ENCODE results near the gene GAB1. TPM values are rescaled to one million over a fixed set of nuclear protein-coding genes. Genes with fewer than 3 reads are reported as not detected.

Gene GAB1
- total and polyA plus RNA-seq, 2 of the 8 experiments (the other 6 are each of a cell fraction or from before 2014, with no cell fraction given), result 6.8 to 21.3 TPM

DNA sequence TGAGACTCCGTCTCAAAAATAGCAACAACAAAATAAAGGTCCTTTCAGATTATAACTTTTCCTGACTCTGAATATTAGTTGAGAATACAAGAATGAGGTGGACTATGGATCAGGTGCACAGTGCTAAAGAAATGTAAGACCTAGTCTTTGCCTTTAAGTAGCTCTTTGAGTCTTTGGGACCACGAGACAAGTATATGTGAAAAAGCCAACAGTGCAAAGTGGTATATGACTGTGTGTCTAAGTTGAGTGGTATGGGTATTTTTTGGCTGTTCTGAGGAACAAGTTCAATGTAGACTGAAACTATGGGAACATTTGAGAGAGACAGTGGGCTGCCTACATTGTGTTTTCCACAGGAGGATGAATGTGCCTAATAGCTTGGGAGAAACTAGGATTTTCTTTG lies 2.8 kb downstream of the GAB1 start:
- 0 out of 2 replicates have a peak, but pooled peaks cover 4% of the 10 kb centered on the region for H3K79me1 ChIP-seq (ENCODE audit: low read depth, low read length)
- CTCF ChIA-PET (ENCODE audit: partially characterized antibody), result interaction anchor here (0.6 to 2.5 kb wide), 2 partner anchors 9 to 147 kb away, joined by 3 to 10 read pairs; no protein-coding TSS in a partner anchor
- H4K20me1 ChIP-seq (replicated peaks in 1 of 2; ENCODE audit: control insufficient read depth in 1 of 2, insufficient read depth in 2 of 2, low read length in 2 of 2), result peaks cover 1 to 4% of the 10 kb centered on the region in 2 experiments
- no peak overlapping the region for H2BK12ac ChIP-seq (ENCODE audit: low read depth, low read length)
- H2BK5ac ChIP-seq (ENCODE audit: low read depth, low read length), result no peak overlapping the region
- no peaks in the 10 kb centered on the region for H3K9me3 ChIP-seq (ENCODE audit: insufficient read depth in 2 of 2, low read depth in 1 of 2, low read length in 1 of 2)
- H4K91ac ChIP-seq (replicated peaks; ENCODE audit: insufficient read length, low read length), result no peak overlapping the region
- no peak overlapping the region for H4K8ac ChIP-seq (ENCODE audit: extremely low read depth, insufficient read depth, low read length)
- TF ChIP-seq CHD1 (IDR thresholded peaks at IDR 0.05; ENCODE audit: low read depth, low read length), result no peak
- TF ChIP-seq CTBP2 (IDR thresholded peaks at IDR 0.05; ENCODE audit: borderline replicate concordance, insufficient read depth, insufficient read length, low read length), result no peak
- TF ChIP-seq CBX8 (IDR thresholded peaks at IDR 0.05; ENCODE audit: borderline replicate concordance, low read depth, low read length), result no peak
- no peak for TF ChIP-seq JUN (IDR thresholded peaks at IDR 0.05; ENCODE audit: low read depth, low read length)
- TF ChIP-seq EGR1 (IDR thresholded peaks at IDR 0.05; ENCODE audit: borderline replicate concordance, low read depth, low read length), result no peak
- no peak for TF ChIP-seq TAF7 (optimal IDR thresholded peaks at IDR 0.05; ENCODE audit: borderline replicate concordance, low read depth, low read length)
- TF ChIP-seq FOSL1 (IDR thresholded peaks at IDR 0.05; ENCODE audit: insufficient read depth, low read depth, low read length), result no peak
- TF ChIP-seq BCL11A (IDR thresholded peaks at IDR 0.05; ENCODE audit: low read depth in 2 of 2, low read length in 2 of 2), result no peak
- TF ChIP-seq KDM4A (IDR thresholded peaks at IDR 0.05; ENCODE audit: low read depth, low read length, severe bottlenecking), result no peak
- no peak for TF ChIP-seq CEBPB (IDR thresholded peaks at IDR 0.05; ENCODE audit: low read depth, low read length)
- no peak overlapping the region for H2AFZ ChIP-seq (ENCODE audit: low read length)
- no peak overlapping the region for H2BK15ac ChIP-seq (ENCODE audit: low read length)
- no peak overlapping the region for H3K18ac ChIP-seq (ENCODE audit: extremely low read depth, low read length)
- H3K27ac ChIP-seq (ENCODE audit: low read depth, low read length), result no peak overlapping the region
- no peak overlapping the region for H4K5ac ChIP-seq (ENCODE audit: insufficient read length, low read depth, low read length)
- FAIRE-seq (no peak), DNase-seq (ENCODE audit: low read depth in 1 of 2, low spot score in 2 of 2) (no peak)
- H3K27me3 ChIP-seq (replicated peaks in 1 of 4; ENCODE audit: control insufficient read depth in 3 of 4, extremely low read depth in 1 of 4, insufficient read depth in 3 of 4, low read length in 3 of 4), result no peaks in the 10 kb centered on the region
- H3K14ac ChIP-seq (ENCODE audit: insufficient read length), result no peak overlapping the region
- H2BK20ac ChIP-seq (ENCODE audit: low read length), result no peak overlapping the region
- peaks cover 10% of the 10 kb centered on the region; the same call in 1 of the 2 replicates for H3K23me2 ChIP-seq (ENCODE audit: low read depth, low read length)
- POLR2A ChIA-PET (ENCODE audit: partially characterized antibody), result interaction anchor here (1.2 kb wide), 1 partner anchor 193 kb away, joined by 5 read pairs; no protein-coding TSS in a partner anchor
- 88% methylated on average over 2 of the region's 2 CpGs; no CpG with 5 or more reads in 1 of the 2 experiments for WGBS, 2 experiments (ENCODE audit: extremely low coverage in 1 of 2, insufficient coverage in 1 of 2, insufficient read length in 1 of 2, insufficient replicate concordance in 2 of 2, low coverage in 1 of 2, low lambda C conversion rate in 2 of 2, missing lambda C conversion rate in 1 of 2)
- no peak overlapping the region for H3K4ac ChIP-seq (replicated peaks; ENCODE audit: insufficient read length, low read depth, low read length)
- H3K56ac ChIP-seq (replicated peaks; ENCODE audit: insufficient read length, low read depth, low read length), result no peak overlapping the region
- peaks cover 0 to 4% (median 2%) of the 10 kb centered on the region in 4 experiments; a peak in 3 of 7 replicates for H3K4me1 ChIP-seq (replicated peaks in 1 of 4; ENCODE audit: control insufficient read depth in 3 of 4, insufficient read depth in 4 of 4, low read length in 3 of 4)
- H3K4me3 ChIP-seq (ENCODE audit: extremely low read depth in 1 of 4, insufficient read depth in 2 of 4, low read depth in 3 of 4, low read length in 4 of 4), result no peak overlapping the region
- H3K36me3 ChIP-seq (ENCODE audit: control insufficient read depth in 2 of 4, insufficient read depth in 4 of 4, low read length in 3 of 4), result no peaks in the 10 kb centered on the region
- no peak overlapping the region for H3K4me2 ChIP-seq (ENCODE audit: insufficient read depth in 1 of 2, low read depth in 2 of 2, low read length in 2 of 2)
- H2BK120ac ChIP-seq (replicated peaks; ENCODE audit: low read depth, low read length), result no peak overlapping the region
- no peak overlapping the region for H3K9ac ChIP-seq (replicated peaks in 1 of 4; ENCODE audit: extremely low read depth in 1 of 4, low read depth in 3 of 4, low read length in 3 of 4)
- no peak overlapping the region for H2AK5ac ChIP-seq (ENCODE audit: low read depth, low read length)
- no peak overlapping the region for H3K23ac ChIP-seq (ENCODE audit: insufficient read length)
- H3K79me2 ChIP-seq (ENCODE audit: control insufficient read depth in 1 of 2, insufficient read depth in 2 of 2, low read length in 2 of 2), result peaks cover 0 to 44% of the 10 kb centered on the region in 2 experiments; a peak in 3 of 4 replicates
